ENCODE results near the gene TEX52. TPM values are rescaled to one million over a fixed set of nuclear protein-coding genes. Genes with fewer than 3 reads are reported as not detected.

Gene TEX52
- polyA plus RNA-seq, 1 donor (not counting 4 experiments of a cell fraction or from before 2014, with no cell fraction given): not detected

DNA sequence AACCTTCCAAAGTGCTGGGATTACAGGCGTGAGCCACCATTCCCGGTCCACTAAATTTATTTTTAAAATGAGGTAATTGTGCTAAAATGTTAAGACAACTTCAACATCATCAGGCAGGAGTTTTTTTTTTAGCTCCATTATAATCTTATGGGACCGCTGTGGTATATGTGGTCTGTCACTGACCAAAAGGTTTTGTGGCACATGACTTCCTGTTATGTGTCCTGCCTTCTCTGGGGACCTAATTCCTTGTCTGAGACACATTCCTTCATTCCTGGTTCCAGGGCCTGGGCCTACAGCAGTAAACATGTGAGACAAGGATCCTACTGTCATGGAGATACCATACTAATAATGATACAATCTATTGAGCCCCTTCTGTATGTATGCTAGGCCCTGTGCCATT lies 4.9 kb downstream of the TEX52 start:
- no peak overlapping the region for H3K9ac ChIP-seq (ENCODE audit: control insufficient read depth, extremely low read depth, insufficient read depth, low read length)
- no peak overlapping the region for H3K4me2 ChIP-seq (ENCODE audit: control insufficient read depth, extremely low read depth, insufficient read depth, low read depth, low read length)
- TF ChIP-seq, protein P1, sequence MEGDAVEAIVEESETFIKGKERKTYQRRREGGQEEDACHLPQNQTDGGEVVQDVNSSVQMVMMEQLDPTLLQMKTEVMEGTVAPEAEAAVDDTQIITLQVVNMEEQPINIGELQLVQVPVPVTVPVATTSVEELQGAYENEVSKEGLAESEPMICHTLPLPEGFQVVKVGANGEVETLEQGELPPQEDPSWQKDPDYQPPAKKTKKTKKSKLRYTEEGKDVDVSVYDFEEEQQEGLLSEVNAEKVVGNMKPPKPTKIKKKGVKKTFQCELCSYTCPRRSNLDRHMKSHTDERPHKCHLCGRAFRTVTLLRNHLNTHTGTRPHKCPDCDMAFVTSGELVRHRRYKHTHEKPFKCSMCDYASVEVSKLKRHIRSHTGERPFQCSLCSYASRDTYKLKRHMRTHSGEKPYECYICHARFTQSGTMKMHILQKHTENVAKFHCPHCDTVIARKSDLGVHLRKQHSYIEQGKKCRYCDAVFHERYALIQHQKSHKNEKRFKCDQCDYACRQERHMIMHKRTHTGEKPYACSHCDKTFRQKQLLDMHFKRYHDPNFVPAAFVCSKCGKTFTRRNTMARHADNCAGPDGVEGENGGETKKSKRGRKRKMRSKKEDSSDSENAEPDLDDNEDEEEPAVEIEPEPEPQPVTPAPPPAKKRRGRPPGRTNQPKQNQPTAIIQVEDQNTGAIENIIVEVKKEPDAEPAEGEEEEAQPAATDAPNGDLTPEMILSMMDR (optimal IDR thresholded peaks at IDR 0.05 in 1 of 3, IDR thresholded peaks at IDR 0.05 in 1 of 3, conservative IDR thresholded peaks at IDR 0.05 in 1 of 3; ENCODE audit: extremely low read depth in 1 of 3, insufficient read depth in 2 of 3, low read length in 3 of 3): no peak
- TF ChIP-seq EZH2 (IDR thresholded peaks at IDR 0.05; ENCODE audit: low read length): no peak
- DNase-seq (ENCODE audit: low read depth, low spot score): no peak
- H2AFZ ChIP-seq (ENCODE audit: control insufficient read depth, low read length): no peak overlapping the region
- H3K79me2 ChIP-seq (ENCODE audit: control insufficient read depth, insufficient read depth, low read length): no peaks in the 10 kb centered on the region
- dilution Hi-C loops (cut with MboI; ENCODE audit: extremely low pct_ligation_motif_present, low sequenced_read_pairs): no loop called here
- H3K9me1 ChIP-seq (ENCODE audit: control insufficient read depth, extremely low read depth, insufficient read depth, low read length): no peaks in the 10 kb centered on the region
- no peaks in the 10 kb centered on the region for H3K27me3 ChIP-seq (ENCODE audit: control insufficient read depth, extremely low read depth, insufficient read depth, low read length)
- no peak overlapping the region for H3K4me3 ChIP-seq (ENCODE audit: control insufficient read depth in 2 of 3, extremely low read depth in 1 of 3, insufficient read depth in 2 of 3, low read depth in 1 of 3, low read length in 3 of 3)
- H3K36me3 ChIP-seq (ENCODE audit: control insufficient read depth in 2 of 2, extremely low read depth in 1 of 2, insufficient read depth in 2 of 2, low read length in 2 of 2): no peaks in the 10 kb centered on the region
- H4K20me1 ChIP-seq (ENCODE audit: control insufficient read depth, extremely low read depth, insufficient read depth, low read length): no peaks in the 10 kb centered on the region
- no peaks in the 10 kb centered on the region for H3K9me3 ChIP-seq (ENCODE audit: control insufficient read depth, low read depth, low read length)
- FAIRE-seq: no peak
- H3K27ac ChIP-seq (ENCODE audit: control insufficient read depth, insufficient read depth, low read length): no peak overlapping the region
- H3K4me1 ChIP-seq (ENCODE audit: control insufficient read depth, extremely low read depth, insufficient read depth, low read length): no peaks in the 10 kb centered on the region

DNA sequence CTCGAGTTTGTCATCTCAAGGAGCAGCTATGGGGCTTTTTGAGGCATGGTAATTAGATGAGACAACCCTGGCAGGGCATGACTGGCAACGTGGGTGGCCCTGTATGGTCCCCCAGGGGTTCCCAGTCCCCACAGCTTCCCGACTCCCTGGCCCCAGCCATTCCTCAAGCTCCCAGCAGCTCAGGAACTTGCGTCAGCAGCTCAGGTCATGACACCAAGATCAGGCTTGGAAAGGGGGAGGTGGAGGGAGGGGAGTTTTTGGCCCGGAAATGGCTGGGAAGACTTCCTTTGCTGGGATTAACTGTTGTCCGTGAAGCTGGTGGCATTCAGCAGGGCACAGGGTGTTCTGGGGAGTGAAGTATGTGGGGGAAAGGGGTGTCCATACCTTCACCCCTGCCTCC lies 11.6 kb downstream of the TEX52 start:
- FAIRE-seq: no peak
- Histone ChIP-seq H3K27ac (ENCODE audit: control insufficient read depth, insufficient read depth, low read length) (no peak overlapping the region), H3K4me2 (ENCODE audit: control insufficient read depth, extremely low read depth, insufficient read depth, low read depth, low read length) (no peak overlapping the region), H3K9me3 (ENCODE audit: control insufficient read depth, low read depth, low read length) (no peaks in the 10 kb centered on the region), H3K36me3 (ENCODE audit: control insufficient read depth in 2 of 2, extremely low read depth in 1 of 2, insufficient read depth in 2 of 2, low read length in 2 of 2) (peaks cover 0 to 1% of the 10 kb centered on the region in 2 experiments), H3K79me2 (ENCODE audit: control insufficient read depth, insufficient read depth, low read length) (no peaks in the 10 kb centered on the region), H3K4me1 (ENCODE audit: control insufficient read depth, extremely low read depth, insufficient read depth, low read length) (no peaks in the 10 kb centered on the region), H3K4me3 (ENCODE audit: control insufficient read depth in 2 of 3, extremely low read depth in 1 of 3, insufficient read depth in 2 of 3, low read depth in 1 of 3, low read length in 3 of 3) (no peak overlapping the region), H3K9me1 (ENCODE audit: control insufficient read depth, extremely low read depth, insufficient read depth, low read length) (no peaks in the 10 kb centered on the region), H2AFZ (ENCODE audit: control insufficient read depth, low read length) (no peak overlapping the region), H3K27me3 (ENCODE audit: control insufficient read depth, extremely low read depth, insufficient read depth, low read length) (no peaks in the 10 kb centered on the region), H3K9ac (ENCODE audit: control insufficient read depth, extremely low read depth, insufficient read depth, low read length) (no peak overlapping the region), H4K20me1 (ENCODE audit: control insufficient read depth, extremely low read depth, insufficient read depth, low read length) (no peaks in the 10 kb centered on the region)
- dilution Hi-C loops (cut with MboI; ENCODE audit: extremely low pct_ligation_motif_present, low sequenced_read_pairs): no loop called here
- no peak for TF ChIP-seq EZH2 (IDR thresholded peaks at IDR 0.05; ENCODE audit: low read length)
- TF ChIP-seq, protein P1 (optimal IDR thresholded peaks at IDR 0.05 in 1 of 3, IDR thresholded peaks at IDR 0.05 in 1 of 3, conservative IDR thresholded peaks at IDR 0.05 in 1 of 3; ENCODE audit: extremely low read depth in 1 of 3, insufficient read depth in 2 of 3, low read length in 3 of 3): no peak
- DNase-seq (ENCODE audit: low read depth, low spot score): no peak
